Liver (tissue), 9 donors: ENCODE measurements around the gene BZW2. TPM values are rescaled to one million over a fixed set of nuclear protein-coding genes. Genes with fewer than 3 reads are reported as not detected.
"Not testable (repeated sequence)": the region's sequence is repeated elsewhere in the genome, so short reads cannot be mapped to it uniquely, and the experiment has no call there.

Experiments used
- DNase-seq: peaks from one replicate; pipeline ENCODE4 v3.0.0-alpha.2; 2017; ENCODE audit warnings: low spot score
- H3K27ac ChIP-seq, 2 donors: one replicate each; pipeline ENCODE4 v1.7.0; 2013; ENCODE audit warnings: inconsistent platforms in 2 of 2, low read length in 2 of 2, control low read depth in 1 of 2, low read depth in 1 of 2, mild to moderate bottlenecking in 1 of 2
- H3K27me3 ChIP-seq, 4 donors: one replicate each; pipeline versions ENCODE4 v1.6.1 to v1.7.0; 2013; ENCODE audit warnings: low read length in 3 of 4, inconsistent platforms in 1 of 4, mild to moderate bottlenecking in 1 of 4, moderate library complexity in 1 of 4; ENCODE audit not compliant: control insufficient read depth in 4 of 4, insufficient read depth in 4 of 4
- H3K36me3 ChIP-seq, 4 donors: one replicate each; pipeline versions ENCODE4 v1.6.1 to v1.7.0; 2013; ENCODE audit warnings: low read length in 3 of 4, mild to moderate bottlenecking in 3 of 4, low read depth in 1 of 4, moderate library complexity in 1 of 4; ENCODE audit not compliant: control insufficient read depth in 4 of 4, insufficient read depth in 3 of 4
- H3K4me1 ChIP-seq, 4 donors: one replicate each; pipeline versions ENCODE4 v1.6.1 to v1.7.0; 2013; ENCODE audit warnings: low read length in 3 of 4, mild to moderate bottlenecking in 3 of 4, moderate library complexity in 1 of 4; ENCODE audit not compliant: control insufficient read depth in 4 of 4, insufficient read depth in 4 of 4
- H3K4me3 ChIP-seq, 3 donors: one replicate each; pipeline versions ENCODE4 v1.6.1 to v1.7.0; 2013; ENCODE audit warnings: low read length in 3 of 3, control low read depth in 1 of 3, low read depth in 1 of 3, mild to moderate bottlenecking in 1 of 3
- H3K9ac ChIP-seq, 2 donors: one replicate each; pipeline ENCODE4 v1.7.0; 2013; ENCODE audit warnings: low read length in 2 of 2, mild to moderate bottlenecking in 2 of 2, moderate library complexity in 2 of 2, control low read depth in 1 of 2, low read depth in 1 of 2
- H3K9me3 ChIP-seq, 4 donors: one replicate each; pipeline versions ENCODE4 v1.6.1 to v1.7.0; 2013; ENCODE audit warnings: low read length in 3 of 4; ENCODE audit not compliant: control insufficient read depth in 4 of 4
- EGR1 ChIP-seq, 2 donors: IDR thresholded peaks; 2 replicates each; pipeline ENCODE4 v1.6.1; 2016 to 2018; ENCODE audit warnings: antibody characterized with exemption in 2 of 2, low read depth in 2 of 2
- FOXA1 ChIP-seq: IDR thresholded peaks from 2 replicates; pipeline ENCODE4 v1.6.1; 2016; ENCODE audit warnings: antibody characterized with exemption
- FOXA2 ChIP-seq: IDR thresholded peaks from 2 replicates; pipeline ENCODE4 v1.6.1; 2016; ENCODE audit warnings: antibody characterized with exemption
- GABPA ChIP-seq, 2 donors: IDR thresholded peaks in 1 of 2; conservative IDR thresholded peaks in 1 of 2; 2 replicates each; pipeline ENCODE4 v1.6.1; 2016; ENCODE audit warnings: antibody characterized with exemption in 2 of 2, mild to moderate bottlenecking in 1 of 2, moderate library complexity in 1 of 2
- HNF4A ChIP-seq, 2 donors: conservative IDR thresholded peaks; 2 replicates each; pipeline ENCODE4 v1.6.1; 2016; ENCODE audit warnings: antibody characterized with exemption in 2 of 2, mild to moderate bottlenecking in 2 of 2
- HNF4G ChIP-seq: IDR thresholded peaks from 2 replicates; pipeline ENCODE4 v1.6.1; 2016; ENCODE audit warnings: antibody characterized with exemption
- JUND ChIP-seq, 2 donors: IDR thresholded peaks; 2 replicates each; pipeline ENCODE4 v1.6.1; 2016; ENCODE audit warnings: antibody characterized with exemption in 2 of 2
- NR2F2 ChIP-seq: IDR thresholded peaks from 2 replicates; pipeline ENCODE4 v1.6.1; 2016; ENCODE audit warnings: antibody characterized with exemption
- RAD21 ChIP-seq, 2 donors: IDR thresholded peaks; 2 replicates each; pipeline ENCODE4 v1.6.1; 2016; ENCODE audit warnings: antibody characterized with exemption in 2 of 2, mild to moderate bottlenecking in 2 of 2
- RXRA ChIP-seq, 2 donors: IDR thresholded peaks; 2 replicates each; pipeline ENCODE4 v1.6.1; 2017 to 2018; ENCODE audit warnings: antibody characterized with exemption in 2 of 2, mild to moderate bottlenecking in 1 of 2
- SP1 ChIP-seq: IDR thresholded peaks from 2 replicates; pipeline ENCODE4 v1.6.1; 2018; ENCODE audit warnings: antibody characterized with exemption, mild to moderate bottlenecking
- TAF1 ChIP-seq: conservative IDR thresholded peaks from 2 replicates; pipeline ENCODE4 v1.6.1; 2016; ENCODE audit warnings: antibody characterized with exemption, mild to moderate bottlenecking
- YY1 ChIP-seq: IDR thresholded peaks from 2 replicates; pipeline ENCODE4 v1.6.1; 2016; ENCODE audit warnings: antibody characterized with exemption, mild to moderate bottlenecking
- WGBS: extraction: QIAGEN DNeasy Blood & Tissue Kit; methylation state at CpG from one replicate; pipeline ENCODE4 v1.1.7; 2013; 5-methylcytosine and 5-hydroxymethylcytosine counted together
- polyA plus RNA-seq, 2 donors: library from polyadenylated mRNA; stranded (reverse) in 1 of 2; unstranded in 1 of 2; fragments of 200-250 nt in 1 of 2; fragments of >200 nt in 1 of 2; fragmentation: Nextera tagmentation in 1 of 2; extraction: Ambion mirVana in 1 of 2; gene quantifications; one replicate each; pipeline versions ENCODE4 v1.2.1 to v1.2.3, GENCODE V29; 2013 to 2015
- total RNA-seq, 2 donors: library from RNA; depleted of rRNA; stranded (reverse); fragments of >200 nt; gene quantifications; one replicate each; pipeline ENCODE4 v1.2.3, GENCODE V29; 2014
- TF ChIP-seq, protein P1 (sequence below): IDR thresholded peaks from 2 replicates; pipeline ENCODE4 v1.6.1; 2016; ENCODE audit warnings: antibody characterized with exemption
- TF ChIP-seq, protein P2 (sequence below): fragments of 150-350 bp; IDR thresholded peaks from 2 replicates; pipeline ENCODE4 v1.5.1; 2017; ENCODE audit warnings: improper control_type of control experiment, low read depth, low read length; ENCODE audit not compliant: missing input control
- TF ChIP-seq, protein P3 (sequence below): IDR thresholded peaks from 2 replicates; pipeline ENCODE4 v1.6.1; 2016; ENCODE audit warnings: antibody characterized with exemption
- TF ChIP-seq, protein P4 (sequence below): IDR thresholded peaks from 2 replicates; pipeline ENCODE4 v1.6.1; 2016; ENCODE audit warnings: antibody characterized with exemption
- donor health status: healthy.
- donor health status: healthy.
- donor health status: healthy.
- donor health status: healthy.
- donor health status: healthy.

The BZW2 gene
- total and polyA plus RNA-seq, 4 donors = 10.9 to 18.6 (median 13.1) TPM

DNA sequence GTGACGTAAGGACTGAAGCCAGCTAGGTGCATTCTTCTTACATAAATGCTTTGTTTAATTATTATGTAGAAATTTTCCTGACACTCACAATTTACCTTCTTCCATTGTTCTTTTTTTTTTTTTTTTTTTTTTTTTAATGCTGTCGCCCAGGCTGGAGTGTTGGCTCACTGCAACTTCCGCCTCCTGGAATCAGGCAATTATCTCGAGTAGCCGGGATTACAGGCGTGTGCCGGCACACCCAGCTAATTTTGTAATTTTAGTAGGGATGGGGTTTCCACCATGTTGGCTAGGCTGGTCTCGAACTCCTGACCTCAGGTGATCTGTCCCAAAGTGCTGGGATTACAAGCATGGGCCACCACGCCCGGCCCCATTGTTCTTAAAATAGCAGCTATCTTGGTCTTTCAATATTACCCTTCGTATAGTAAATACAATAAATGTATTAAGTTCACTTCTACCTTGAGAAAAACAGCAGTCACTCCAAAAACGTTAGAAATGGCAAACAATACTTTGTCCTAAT lies 32.1 kb downstream of the BZW2 start (continued):
- TF ChIP-seq RXRA (IDR thresholded peaks at IDR 0.05) (no peak), SP1 (no peak), EGR1 (IDR thresholded peaks at IDR 0.05; ENCODE audit: low read depth in 2 of 2) (no peak), TAF1 (no peak), GABPA (IDR thresholded peaks at IDR 0.05 in 1 of 2, conservative IDR thresholded peaks at IDR 0.05 in 1 of 2) (no peak), HNF4G (no peak), JUND (IDR thresholded peaks at IDR 0.05) (no peak), FOXA2 (no peak), NR2F2 (no peak), FOXA1 (no peak), YY1 (no peak)
- TF ChIP-seq, protein P1, sequence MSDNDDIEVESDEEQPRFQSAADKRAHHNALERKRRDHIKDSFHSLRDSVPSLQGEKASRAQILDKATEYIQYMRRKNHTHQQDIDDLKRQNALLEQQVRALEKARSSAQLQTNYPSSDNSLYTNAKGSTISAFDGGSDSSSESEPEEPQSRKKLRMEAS = no peak

DNA sequence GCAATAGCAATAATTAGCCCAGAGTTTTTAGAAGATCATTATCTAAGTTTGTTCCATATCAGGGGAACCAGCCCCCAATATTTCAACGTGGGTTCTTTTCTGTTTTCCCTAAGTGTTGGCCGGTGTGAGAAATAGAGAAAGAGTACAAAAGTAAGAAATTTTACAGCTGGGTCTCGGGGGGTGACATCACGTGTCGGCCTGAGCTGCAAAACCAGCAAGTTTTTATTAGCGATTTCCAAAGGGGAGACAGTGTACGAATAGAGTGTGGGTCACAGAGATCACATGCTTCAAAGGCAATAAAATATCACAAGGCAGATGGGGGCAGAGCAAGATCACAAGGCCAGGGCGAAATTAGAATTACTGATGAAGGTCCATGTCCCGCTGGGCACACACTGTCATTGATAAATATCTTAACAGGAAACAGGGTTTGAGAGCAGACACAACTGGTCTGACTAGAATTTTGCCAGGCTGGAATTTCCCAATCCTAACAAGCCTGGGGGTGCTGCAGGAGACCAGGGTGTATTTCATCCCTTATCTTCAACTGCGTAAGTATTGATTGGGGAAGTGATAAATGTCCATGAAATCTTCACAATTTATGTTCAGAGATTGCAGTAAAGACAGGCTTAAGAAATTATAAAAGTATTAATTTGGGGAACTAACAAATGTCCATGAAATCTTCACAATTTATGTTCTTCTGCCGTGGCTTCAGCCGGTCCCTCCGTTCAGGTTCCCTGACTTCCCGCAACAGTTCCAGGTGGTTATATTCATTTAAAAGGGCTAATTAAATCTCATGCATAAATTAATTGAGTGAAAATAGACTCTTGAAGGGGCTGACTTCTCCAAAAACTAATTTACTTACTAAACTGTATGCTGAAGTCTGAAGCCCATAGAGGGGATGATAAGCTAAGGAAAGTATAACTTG lies 32.9 kb downstream of the BZW2 start:
- not testable (repeated sequence) for H3K4me3 ChIP-seq, H3K27me3 ChIP-seq, DNase-seq, H3K9ac ChIP-seq, H3K9me3 ChIP-seq, H3K27ac ChIP-seq, H3K4me1 ChIP-seq
- WGBS = 96% methylated on average over 14 of the region's 14 CpGs
- H3K36me3 ChIP-seq = peaks cover 1 to 17% (median 14%) of the 10 kb centered on the region in 4 donors

DNA sequence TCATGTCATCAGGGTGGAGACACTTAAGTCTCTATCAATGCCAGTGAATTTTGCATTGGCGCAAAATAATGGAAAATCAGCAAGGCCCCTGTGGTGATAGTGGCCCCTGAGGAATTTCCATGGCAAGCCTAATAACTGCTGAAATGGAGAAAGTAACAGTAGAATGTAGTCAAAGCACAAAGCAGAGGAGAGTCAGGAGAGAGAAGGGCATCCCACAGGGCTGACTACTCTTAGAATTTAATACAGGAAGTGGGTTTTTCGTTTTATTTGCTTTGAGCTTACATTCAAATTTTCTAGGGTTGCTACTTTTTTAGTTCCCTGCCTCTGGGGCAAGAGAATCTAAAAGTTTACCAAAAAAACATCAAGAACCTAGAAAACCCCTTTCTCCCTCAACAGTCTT lies 39.0 kb downstream of the BZW2 start:
- H3K27me3 ChIP-seq = no peaks in the 10 kb centered on the region
- no peak overlapping the region for H3K4me3 ChIP-seq
- TF ChIP-seq FOXA2 (no peak), HNF4G (no peak), TAF1 (no peak), RAD21 (IDR thresholded peaks at IDR 0.05) (no peak)
- no peak overlapping the region for H3K9ac ChIP-seq
- 87% methylated on average over 2 of the region's 2 CpGs for WGBS
- no peak for DNase-seq
- H3K4me1 ChIP-seq = no peaks in the 10 kb centered on the region
- H3K9me3 ChIP-seq = no peaks in the 10 kb centered on the region
- no peak overlapping the region for H3K27ac ChIP-seq
- H3K36me3 ChIP-seq = peaks cover 0 to 14% (median 10%) of the 10 kb centered on the region in 4 donors

DNA sequence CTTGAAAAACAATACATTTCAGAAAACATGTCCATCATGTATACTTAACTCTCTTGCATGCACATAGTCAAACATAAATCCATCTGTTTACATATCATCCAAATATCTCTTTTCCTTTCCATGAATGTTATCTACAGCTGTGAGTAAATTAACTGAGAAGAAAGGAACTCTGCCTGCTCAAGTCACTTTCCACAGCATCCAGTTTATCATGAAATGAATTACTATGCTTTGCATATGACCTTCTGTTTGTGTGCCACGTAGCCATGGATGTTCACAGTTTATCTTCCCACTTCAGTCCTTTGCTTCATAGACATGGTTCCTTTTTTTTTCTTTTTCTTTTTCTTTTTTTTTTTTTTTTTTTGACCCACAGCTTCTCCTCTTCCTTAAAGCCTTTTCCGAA lies 39.6 kb downstream of the BZW2 start:
- Histone ChIP-seq H3K4me3 (no peak overlapping the region), H3K9ac (no peak overlapping the region), H3K4me1 (no peaks in the 10 kb centered on the region), H3K9me3 (no peaks in the 10 kb centered on the region), H3K27me3 (no peaks in the 10 kb centered on the region), H3K36me3 (peaks cover 0 to 16% (median 11%) of the 10 kb centered on the region in 4 donors), H3K27ac (no peak overlapping the region)
- WGBS = 97% methylated on average over 2 of the region's 2 CpGs
- TF ChIP-seq TAF1 = no peak
- TF ChIP-seq SP1 = no peak
- TF ChIP-seq YY1 = no peak
- TF ChIP-seq, protein P2, sequence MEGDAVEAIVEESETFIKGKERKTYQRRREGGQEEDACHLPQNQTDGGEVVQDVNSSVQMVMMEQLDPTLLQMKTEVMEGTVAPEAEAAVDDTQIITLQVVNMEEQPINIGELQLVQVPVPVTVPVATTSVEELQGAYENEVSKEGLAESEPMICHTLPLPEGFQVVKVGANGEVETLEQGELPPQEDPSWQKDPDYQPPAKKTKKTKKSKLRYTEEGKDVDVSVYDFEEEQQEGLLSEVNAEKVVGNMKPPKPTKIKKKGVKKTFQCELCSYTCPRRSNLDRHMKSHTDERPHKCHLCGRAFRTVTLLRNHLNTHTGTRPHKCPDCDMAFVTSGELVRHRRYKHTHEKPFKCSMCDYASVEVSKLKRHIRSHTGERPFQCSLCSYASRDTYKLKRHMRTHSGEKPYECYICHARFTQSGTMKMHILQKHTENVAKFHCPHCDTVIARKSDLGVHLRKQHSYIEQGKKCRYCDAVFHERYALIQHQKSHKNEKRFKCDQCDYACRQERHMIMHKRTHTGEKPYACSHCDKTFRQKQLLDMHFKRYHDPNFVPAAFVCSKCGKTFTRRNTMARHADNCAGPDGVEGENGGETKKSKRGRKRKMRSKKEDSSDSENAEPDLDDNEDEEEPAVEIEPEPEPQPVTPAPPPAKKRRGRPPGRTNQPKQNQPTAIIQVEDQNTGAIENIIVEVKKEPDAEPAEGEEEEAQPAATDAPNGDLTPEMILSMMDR = no peak
- TF ChIP-seq EGR1 (IDR thresholded peaks at IDR 0.05; ENCODE audit: low read depth in 2 of 2) = no peak
- no peak for TF ChIP-seq FOXA2
- no peak for TF ChIP-seq HNF4G
- TF ChIP-seq FOXA1 = no peak
- no peak for TF ChIP-seq RAD21 (IDR thresholded peaks at IDR 0.05)
- no peak for TF ChIP-seq HNF4A (conservative IDR thresholded peaks at IDR 0.05)
- no peak for TF ChIP-seq JUND (IDR thresholded peaks at IDR 0.05)
- TF ChIP-seq, protein P3, sequence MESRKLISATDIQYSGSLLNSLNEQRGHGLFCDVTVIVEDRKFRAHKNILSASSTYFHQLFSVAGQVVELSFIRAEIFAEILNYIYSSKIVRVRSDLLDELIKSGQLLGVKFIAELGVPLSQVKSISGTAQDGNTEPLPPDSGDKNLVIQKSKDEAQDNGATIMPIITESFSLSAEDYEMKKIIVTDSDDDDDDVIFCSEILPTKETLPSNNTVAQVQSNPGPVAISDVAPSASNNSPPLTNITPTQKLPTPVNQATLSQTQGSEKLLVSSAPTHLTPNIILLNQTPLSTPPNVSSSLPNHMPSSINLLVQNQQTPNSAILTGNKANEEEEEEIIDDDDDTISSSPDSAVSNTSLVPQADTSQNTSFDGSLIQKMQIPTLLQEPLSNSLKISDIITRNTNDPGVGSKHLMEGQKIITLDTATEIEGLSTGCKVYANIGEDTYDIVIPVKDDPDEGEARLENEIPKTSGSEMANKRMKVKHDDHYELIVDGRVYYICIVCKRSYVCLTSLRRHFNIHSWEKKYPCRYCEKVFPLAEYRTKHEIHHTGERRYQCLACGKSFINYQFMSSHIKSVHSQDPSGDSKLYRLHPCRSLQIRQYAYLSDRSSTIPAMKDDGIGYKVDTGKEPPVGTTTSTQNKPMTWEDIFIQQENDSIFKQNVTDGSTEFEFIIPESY = no peak
- TF ChIP-seq, protein P1 = no peak
- no peak for TF ChIP-seq GABPA (IDR thresholded peaks at IDR 0.05 in 1 of 2, conservative IDR thresholded peaks at IDR 0.05 in 1 of 2)
- TF ChIP-seq, protein P4, sequence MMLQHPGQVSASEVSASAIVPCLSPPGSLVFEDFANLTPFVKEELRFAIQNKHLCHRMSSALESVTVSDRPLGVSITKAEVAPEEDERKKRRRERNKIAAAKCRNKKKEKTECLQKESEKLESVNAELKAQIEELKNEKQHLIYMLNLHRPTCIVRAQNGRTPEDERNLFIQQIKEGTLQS = no peak
- no peak for DNase-seq
